ENCODE data around the gene GRIA3.

The GRIA3 gene

DNA sequence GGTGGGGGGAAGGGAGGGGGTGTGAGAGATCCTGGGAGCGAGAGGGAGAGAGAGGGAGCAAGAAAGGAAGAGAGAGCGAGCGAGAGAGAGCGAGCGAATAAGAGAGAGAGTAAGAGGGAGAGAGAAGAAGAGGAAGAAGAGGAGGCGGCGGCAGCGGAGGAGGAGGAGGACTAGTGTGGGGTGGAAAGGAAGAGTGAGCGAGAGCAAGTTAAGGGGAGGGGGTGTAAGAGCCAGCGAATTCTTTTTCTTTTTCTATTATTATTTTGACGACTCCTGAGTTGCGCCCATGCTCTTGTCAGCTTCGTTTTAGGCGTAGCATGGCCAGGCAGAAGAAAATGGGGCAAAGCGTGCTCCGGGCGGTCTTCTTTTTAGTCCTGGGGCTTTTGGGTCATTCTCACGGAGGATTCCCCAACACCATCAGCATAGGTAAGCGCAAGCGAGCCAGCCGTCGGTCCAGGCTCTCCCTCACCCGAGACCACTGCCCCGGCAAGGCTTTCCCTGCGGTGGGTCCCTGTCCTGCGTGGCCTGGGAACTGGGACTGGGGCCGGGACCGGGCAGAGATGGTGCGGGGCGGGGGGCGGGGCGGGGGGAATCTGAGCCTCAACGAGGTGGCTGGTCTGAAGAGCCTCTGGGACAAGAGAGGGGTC lies at the start of gene GRIA3:
GRIA3 (plus strand) TSS at position 60 of the 647 bp plus-strand sequence; CDS start at position 318, 258 bp downstream.
- DNase-seq (ENCODE audit: low read depth in 2 of 2), result no peak

DNA sequence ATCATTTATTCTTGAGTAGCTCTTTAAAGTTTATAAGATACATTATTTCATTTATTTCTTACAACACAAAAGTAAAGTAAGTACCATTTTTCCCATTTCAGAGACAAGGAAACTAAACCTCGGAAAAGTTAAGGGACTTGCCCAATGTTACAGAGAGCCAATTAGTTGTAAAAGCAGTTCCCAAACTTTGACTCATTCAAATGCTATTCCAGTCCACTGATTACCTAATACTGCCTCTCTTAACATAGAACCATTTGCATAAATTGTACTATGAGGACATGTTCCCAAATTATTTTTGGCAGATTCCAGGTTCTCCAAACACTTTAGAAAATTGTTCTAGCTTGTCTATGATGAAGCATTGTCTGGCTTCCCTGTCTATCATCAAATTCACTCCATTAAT lies 45.6 kb upstream of the GRIA3 start:
- DNase-seq (ENCODE audit: low read depth in 2 of 2), result no peak

DNA sequence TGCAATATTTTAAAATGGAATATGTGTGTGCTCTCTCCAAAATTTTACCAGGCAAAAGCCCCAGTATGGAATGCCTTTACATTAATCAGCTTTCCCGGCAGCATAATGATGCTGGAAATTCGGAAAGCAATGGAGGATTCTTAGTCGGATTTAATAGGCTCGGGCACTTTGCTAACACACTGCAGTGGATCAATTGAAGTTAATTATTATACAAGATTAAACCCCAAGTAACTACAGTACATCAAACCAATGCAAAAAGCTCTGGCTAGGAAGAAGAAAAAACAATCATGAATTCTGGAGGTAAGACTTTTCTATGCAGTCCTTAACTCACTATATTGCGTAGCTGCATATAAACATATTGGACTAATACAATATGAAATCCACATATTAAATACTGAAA lies 43.6 kb upstream of the GRIA3 start:
- no peak for DNase-seq (ENCODE audit: low read depth in 2 of 2)

DNA sequence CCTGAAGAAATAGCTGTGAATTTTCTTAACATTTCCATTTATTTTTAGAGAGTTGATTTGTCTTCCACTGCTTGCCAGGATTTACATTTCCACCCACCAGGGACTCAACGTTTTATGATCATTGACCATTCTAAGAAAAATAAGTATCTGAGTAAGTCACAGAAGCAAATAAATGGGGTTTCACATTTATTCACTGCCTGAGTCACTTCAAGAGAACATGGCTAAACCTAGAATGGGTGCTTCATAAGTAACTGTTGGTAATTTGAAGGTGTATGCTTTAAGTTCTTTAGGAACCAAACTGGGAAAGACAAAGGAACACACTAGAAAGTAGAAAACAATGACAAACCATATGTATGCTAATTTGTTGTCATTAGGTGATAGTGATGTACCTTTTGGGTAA lies 43.2 kb upstream of the GRIA3 start:
- no peak for DNase-seq (ENCODE audit: low read depth in 2 of 2)

DNA sequence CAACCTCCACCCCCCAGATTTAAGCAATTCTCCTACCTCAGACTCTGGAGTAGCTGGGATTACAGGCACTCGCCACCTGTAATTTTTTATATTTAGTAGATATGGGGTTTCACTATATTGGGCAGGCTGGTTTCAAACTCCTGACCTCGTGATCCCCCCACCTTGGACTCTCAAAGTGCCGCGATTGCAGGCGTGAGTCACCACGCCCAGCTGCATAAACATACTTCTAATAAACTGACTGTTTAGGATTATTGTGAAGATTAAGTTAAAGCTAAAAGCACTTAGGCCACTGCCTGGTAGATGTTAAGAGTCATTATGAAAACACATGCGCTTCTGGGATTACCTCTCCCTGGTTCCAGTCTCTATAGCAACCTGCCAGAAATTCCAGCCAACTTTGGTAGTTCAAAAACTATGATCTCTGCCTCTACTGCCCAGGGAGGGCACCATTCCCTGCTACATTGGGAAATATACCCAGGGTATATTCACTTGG lies 30.2 kb upstream of the GRIA3 start:
- no peak for DNase-seq (ENCODE audit: low read depth in 2 of 2)

DNA sequence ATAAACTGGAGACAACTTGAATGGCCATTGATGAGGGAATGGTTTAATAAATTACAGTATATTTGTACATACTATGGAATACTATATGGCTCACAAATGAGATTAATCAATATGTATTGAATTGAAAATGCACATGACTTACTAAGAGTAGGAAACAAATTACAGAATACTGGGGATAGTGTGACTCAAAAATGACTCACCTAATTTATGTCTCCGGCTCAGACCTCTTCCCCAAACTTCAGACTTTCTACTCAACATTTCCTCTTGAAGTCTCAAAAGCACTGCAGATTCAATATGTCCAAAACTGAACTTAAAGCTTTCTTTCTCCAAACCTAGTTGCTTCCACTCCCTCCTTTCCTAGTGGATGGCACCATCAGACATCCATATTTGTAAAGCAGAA lies 28.8 kb upstream of the GRIA3 start:
- no peak for DNase-seq (ENCODE audit: low read depth in 2 of 2)

DNA sequence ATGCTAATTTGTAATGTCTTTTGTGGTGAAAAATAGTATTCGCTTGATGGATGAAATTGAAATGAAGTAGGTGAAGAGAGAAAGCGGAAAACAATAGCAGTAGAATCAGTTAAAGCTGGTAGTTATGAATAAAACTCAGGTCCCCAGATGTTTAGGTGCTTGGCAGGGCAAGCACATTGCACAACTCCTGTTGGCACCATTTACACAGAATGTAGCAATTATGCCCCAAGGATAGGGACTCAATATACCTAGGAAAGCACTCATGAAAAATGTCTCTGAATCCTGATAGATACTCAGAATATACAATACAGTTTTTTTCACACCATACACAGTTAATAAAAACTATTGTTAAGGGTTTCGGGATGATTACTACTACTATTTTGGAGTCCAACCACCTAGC lies 26.5 kb upstream of the GRIA3 start:
- no peak for DNase-seq (ENCODE audit: low read depth in 2 of 2)

DNA sequence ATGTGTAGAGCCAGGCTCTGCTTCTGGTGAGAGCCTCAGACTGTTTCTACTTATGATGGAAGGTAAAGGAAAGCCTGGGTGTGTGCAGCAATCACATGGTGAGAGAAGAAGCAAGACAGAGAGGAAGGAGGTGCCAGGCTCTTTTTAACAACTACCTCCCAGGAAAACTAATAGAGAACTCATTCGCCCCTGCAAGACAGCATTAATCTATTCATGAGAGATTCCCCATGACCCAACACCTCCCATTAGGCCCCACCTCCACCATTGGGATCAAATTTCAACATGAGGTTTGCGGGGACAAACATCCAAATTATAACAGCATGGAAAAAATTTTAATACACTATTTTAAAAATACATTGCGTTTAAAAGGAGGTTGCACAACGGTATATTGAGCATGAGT lies 24.7 kb upstream of the GRIA3 start:
- DNase-seq (ENCODE audit: low read depth in 2 of 2), result no peak

DNA sequence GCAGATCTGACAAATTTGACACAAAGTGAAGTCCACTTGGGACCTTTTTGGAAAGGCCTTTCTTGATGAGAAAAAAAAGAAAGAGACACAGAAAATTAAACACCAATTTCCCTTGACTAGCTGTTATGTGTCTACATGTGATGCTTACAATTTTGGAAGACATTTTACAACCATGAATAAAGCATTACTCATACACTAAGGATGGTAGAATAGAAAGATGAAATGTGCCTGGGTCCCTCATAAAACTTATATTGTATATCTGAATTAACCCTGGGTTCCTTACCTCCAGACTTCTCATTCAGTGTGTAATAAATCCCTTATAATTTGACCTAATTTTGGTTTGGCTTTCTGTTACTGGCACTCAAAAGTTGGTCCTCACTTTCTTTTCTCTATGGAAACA lies 16.5 kb upstream of the GRIA3 start:
- no peak for DNase-seq (ENCODE audit: low read depth in 2 of 2)

DNA sequence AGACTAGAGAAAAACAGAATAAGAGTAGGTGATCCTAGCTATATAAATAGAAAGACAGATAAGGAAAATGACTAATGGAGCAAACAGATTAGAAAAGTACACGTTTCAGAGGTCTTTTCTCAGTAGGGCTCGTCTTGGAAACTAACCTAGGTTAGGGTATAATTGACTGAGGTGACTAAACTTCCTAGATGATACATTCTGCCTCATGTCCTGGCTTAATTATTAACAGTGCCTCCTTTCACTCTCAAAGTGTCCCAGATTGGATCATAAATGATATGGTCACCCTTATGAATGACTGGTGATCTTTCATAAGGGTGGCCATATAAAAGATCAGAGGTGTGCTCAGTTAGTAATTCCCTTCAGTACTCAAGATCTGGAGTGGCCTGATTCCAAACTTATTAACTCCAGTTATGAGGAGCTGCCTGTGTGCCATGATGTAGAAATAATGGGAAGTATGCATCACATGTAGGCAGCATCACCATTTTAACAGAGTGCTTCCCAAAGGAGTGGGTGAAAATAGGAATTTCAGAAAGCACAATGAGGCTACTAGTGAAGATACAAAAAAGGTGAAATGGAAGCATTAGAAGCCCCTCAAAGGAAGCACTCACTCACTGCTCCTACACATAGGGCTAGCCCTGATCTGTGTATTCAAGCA lies 14.7 kb upstream of the GRIA3 start:
- DNase-seq (ENCODE audit: low read depth in 2 of 2), result no peak

DNA sequence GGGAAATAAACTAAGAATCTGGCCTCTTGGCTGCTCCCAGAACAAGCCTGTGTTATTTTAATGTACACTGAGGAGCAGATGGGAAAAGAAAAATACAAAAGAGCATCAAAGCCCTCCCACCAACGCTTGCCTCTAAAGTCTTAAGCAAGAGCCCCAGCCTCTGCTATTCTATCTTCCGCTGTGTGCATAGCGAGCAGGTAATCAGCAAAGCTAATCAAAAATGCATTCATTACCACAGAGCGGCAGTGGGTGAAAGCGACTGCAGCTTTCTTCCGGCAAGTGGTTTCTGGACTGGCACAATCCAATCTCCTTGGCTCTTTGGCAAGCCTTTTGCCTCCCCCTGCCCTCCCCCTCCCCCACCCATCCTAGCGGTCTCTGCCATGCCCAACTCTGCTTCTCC lies 13.5 kb upstream of the GRIA3 start:
- DNase-seq (ENCODE audit: low read depth in 2 of 2), result no peak

DNA sequence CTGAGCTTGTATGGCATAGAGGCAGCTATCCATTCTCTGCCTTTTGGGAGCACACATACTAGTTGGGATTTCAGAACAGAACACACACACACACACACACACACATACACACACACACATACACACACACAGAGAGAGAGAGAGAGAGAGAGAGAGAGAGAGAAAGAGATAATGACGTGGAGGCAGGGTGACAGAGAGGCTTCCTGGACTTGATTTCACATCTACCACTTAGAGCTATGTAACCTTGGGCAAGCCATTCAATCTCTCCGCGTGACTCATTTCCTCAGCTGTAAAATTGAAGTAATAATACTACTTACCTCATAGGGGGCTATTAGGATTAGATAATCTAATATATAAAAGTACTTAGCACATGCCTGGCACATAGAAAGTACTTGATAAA lies 12.3 kb upstream of the GRIA3 start:
- no peak for DNase-seq (ENCODE audit: low read depth in 2 of 2)

DNA sequence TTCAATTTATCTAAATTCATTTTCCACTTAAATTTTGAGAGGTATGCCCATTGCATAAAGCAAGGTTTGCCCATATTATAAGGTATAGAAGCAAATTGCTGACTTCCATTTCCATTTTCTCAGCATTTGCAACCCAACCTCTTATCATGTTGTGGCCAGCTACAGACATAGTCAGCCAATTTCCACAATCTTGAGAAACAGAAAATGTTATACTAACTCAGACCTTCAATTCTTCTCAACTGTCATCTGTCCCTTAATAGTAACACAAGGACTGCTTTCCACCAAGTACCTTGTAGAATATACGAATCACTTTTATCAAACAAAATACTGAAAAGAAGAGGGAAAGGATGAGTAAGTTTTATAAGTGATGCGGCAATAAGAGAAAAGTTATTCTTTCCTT lies 11.2 kb upstream of the GRIA3 start:
- no peak for DNase-seq (ENCODE audit: low read depth in 2 of 2)

DNA sequence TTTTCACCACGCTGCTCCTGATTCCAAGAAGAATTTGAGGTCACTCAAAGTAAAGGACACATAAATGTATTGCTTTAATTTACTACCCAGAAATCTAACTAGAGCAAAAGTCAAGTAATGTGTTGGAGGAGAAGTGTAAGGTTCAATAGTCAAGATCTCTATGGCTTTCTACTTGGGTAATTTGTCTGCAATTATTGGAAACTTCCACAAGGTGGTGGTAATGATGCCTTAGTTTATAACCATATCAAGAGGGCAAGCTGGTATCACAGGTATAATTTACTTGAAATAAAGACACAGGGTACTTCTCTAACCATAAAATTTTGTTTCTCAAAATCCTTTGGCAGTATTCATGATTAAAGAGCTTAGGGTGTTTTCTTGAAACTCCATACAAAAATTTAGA lies 10.2 kb upstream of the GRIA3 start:
- no peak for DNase-seq (ENCODE audit: low read depth in 2 of 2)

DNA sequence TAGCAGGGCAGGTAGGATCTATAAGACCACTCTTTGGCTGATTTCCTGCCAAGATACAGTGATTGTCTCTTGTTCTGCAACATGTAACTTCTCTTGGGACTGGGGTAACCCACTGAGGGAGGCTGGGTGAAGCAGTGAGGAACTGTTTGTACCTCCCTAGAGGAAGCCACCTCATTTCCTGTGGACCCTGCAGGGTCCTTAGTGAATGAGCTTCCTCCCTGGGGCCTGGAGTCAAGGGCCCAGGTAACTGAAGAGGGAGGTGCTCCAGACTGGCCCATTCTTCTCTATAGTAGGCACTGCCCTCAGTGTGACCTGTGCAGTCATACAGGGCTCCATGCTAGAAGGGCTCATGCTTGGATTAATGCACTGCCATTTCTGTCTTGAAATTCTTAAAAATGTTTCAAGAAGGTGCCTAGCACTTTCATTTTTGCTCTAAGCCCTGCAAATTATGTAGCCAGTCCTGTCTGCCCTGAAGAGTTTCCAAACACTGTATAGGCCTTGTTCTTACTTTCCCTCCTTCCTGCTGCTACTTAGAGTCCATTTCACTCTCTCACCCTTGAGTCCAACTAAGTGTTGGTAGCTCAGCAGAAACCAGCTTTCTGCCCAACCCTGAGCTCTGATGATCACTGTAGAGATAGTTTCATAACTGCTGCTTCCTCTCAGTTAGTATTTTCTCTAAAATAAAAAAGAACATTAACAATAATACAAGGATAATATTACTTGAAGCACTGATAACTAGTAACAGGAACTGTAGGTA lies 8.5 kb upstream of the GRIA3 start:
- DNase-seq (ENCODE audit: low read depth in 2 of 2), result no peak

DNA sequence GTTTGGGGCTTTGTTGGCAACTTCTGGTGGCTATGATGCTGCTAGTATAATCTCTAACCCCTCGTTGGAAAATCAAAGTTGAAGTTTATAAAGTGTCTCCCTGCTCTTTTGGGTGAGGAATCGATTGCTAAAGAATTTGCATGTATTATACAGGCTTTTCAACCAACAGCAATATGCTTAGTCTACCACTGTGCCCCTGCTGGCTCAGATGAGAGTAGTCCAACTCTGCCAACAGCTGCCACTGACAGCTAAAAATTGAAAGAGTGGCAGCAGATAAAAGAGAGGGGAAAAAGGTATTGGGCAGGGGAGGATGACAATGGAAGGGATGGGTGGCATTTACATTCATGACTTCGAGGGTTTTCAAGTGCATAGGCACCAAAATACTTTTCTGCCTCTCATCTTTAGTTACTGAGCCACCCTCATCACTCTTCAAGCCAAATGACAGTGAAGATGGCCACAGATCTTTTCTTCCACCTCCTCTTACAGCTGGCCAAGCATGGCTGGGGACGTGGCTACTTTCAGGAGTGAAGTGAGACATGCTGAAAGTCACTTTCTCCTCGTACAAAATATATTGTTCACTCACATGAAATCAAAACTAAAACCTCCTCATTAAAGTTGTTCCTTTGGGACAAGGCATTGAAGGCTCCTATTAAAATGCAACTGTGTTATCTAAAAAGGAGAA lies 2.7 kb upstream of the GRIA3 start:
- DNase-seq (ENCODE audit: low read depth in 2 of 2), result no peak

DNA sequence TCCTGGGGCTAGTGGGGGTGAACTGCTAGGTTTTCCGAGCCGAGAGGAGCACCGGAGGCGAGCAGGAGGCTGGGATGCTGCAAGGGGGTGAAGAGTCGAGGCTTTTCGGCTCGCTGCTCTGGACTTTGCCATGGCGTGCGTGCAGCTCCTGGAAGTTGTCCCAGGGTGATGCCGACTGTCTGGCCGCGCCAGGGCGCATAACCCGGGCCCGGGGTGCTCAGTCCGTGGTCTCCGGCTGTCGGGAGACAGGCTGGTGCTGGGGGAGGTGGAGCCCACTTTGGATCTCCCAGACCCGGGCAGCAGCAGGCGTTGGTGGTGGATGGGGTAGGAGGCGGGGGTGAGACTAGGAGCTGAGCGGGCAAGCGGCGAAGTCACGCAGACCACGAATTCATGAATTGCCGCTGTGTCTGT lies 793 bp downstream of the GRIA3 start:
- DNase-seq (ENCODE audit: low read depth in 2 of 2), result no peak

DNA sequence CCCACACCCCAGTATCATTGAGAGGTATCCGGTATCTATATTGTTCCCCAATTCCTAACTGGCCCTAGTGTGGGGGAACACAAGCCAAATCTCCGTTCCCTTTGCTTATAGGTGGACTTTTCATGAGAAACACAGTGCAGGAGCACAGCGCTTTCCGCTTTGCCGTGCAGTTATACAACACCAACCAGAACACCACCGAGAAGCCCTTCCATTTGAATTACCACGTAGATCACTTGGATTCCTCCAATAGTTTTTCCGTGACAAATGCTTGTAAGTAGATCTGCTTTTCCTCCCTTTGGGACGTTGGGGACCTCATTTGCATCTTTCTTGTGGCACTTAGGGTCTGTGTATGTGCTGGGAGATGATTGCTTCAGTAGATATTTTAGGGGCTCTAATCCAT lies 1.6 kb downstream of the GRIA3 start:
- DNase-seq (ENCODE audit: low read depth in 2 of 2), result no peak

DNA sequence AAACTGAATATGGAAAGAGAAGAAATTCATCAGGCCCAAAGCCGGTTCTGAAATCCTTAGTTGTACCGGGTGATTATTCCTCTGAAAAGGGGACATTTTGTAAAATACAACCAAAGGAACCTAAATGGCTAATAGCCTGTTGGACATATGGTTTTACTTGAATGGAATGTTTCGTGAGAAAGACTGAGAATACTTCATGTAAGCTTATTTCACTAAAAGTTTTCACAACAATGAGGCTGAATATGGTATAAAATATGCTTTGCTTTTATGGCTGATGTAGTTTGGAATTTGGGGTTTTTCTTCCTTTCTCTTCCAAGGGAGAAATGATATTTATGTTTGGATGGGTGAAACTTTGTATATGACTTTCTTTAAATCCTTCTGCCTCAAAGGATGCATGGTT lies 2.7 kb downstream of the GRIA3 start:
- no peak for DNase-seq (ENCODE audit: low read depth in 2 of 2)

DNA sequence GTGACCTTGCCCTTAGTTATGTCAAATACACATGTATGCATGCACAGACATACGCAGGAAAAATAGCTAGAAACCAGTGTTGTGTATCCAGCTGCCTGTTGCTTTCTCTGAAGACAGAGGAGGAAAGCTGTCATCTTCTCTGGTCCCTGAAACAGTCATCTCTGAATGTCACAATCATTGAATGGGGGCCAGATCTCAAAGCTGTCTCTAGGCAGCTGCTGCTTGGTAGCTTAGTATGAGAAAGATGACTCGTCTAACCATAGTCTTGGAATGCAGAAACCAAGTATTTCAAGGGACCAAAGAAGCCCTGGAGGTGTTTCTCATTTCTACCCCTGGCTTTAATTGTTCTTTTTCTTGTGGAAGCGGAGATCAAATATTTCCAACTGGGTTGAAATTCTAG lies 4.0 kb downstream of the GRIA3 start:
- no peak for DNase-seq (ENCODE audit: low read depth in 2 of 2)

DNA sequence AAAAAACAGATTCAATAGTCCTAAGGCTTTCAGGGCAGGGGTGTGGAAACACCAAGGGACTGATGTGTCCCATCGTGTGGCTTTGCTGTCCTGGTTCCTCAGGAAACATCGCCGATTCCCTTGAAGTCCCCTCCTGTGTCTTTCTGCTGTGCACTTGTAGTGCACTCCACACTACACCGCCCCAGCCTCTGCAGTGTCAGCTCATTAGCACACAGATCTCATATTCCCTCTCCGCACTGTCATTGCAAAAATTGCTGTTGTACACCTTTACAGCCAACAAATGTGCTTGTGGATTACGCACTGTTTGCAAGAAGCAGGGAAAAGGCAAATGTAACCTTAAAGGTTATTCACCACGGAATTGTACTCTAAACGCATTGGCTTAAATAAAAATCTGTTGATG lies 5.3 kb downstream of the GRIA3 start:
- DNase-seq (ENCODE audit: low read depth in 2 of 2), result no peak

DNA sequence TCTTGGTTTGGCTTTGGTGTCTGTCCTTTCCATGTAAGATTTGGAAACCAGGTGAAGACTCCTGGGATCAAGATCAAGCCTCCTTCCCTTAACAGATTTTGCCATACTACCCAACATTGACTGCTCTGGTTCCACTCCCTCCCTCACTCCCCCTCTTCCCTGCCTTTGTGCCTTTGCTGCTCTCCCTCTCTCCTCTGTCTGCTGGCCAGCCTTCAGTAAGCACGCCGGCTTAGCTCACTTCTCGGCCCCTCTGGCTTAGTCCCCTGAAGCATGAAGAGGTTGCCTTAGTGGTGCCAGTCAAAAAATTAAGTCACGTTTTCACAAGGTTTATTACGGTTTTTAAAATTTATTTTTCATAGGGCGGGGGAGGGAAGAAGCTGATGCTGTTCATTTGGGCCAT lies 6.0 kb downstream of the GRIA3 start:
- no peak for DNase-seq (ENCODE audit: low read depth in 2 of 2)

DNA sequence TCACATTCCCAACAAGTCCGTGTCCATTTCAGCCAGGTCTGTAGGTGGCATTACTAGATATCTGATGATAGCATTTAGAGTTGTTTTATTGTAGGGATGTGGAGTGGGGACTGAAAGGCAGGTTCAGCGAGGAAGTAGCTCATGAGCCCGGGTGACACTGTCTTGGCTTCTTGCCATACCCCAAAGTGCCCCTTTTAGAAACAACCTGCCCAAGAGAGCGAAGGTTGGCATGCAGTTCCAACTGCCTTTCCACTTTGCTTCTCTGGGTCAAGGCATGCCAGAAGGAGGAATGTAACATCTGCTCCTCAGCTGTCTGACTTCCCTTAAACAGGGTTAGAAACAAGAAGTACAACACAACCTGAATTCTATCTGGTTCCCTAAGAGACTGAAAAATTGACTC lies 9.0 kb downstream of the GRIA3 start:
- no peak for DNase-seq (ENCODE audit: low read depth in 2 of 2)

Measured in stimulated activated CD8-positive, alpha-beta memory T cell treated with anti-CD3 and anti-CD28 coated beads, Interleukin-7, amount 100 ng/mL, for 4 hours (primary cell).